ENCODE measurements around the gene VGLL4.

The VGLL4 gene

GRCh38 chr3:11566916-11567315 lies 76.8 kb downstream of the VGLL4 start:
- Histone ChIP-seq H3K9ac (no peak overlapping the region), H3K4me2 (ENCODE audit: low read length) (no peak overlapping the region), H3K79me2 (peaks cover 56% of the 10 kb centered on the region), H3K9me3 (ENCODE audit: control insufficient read depth, low read length) (no peaks in the 10 kb centered on the region), H3K27me3 (ENCODE audit: control insufficient read depth, insufficient read depth, low read length) (no peaks in the 10 kb centered on the region), H3K4me1 (peaks cover 3% of the 10 kb centered on the region), H3K27ac (no peak overlapping the region), H3K36me3 (ENCODE audit: control insufficient read depth, insufficient read depth, low read length) (no peaks in the 10 kb centered on the region), H2AFZ (no peak overlapping the region), H3K4me3 (ENCODE audit: low read depth, low read length) (no peak overlapping the region)
- TF ChIP-seq, protein P1, sequence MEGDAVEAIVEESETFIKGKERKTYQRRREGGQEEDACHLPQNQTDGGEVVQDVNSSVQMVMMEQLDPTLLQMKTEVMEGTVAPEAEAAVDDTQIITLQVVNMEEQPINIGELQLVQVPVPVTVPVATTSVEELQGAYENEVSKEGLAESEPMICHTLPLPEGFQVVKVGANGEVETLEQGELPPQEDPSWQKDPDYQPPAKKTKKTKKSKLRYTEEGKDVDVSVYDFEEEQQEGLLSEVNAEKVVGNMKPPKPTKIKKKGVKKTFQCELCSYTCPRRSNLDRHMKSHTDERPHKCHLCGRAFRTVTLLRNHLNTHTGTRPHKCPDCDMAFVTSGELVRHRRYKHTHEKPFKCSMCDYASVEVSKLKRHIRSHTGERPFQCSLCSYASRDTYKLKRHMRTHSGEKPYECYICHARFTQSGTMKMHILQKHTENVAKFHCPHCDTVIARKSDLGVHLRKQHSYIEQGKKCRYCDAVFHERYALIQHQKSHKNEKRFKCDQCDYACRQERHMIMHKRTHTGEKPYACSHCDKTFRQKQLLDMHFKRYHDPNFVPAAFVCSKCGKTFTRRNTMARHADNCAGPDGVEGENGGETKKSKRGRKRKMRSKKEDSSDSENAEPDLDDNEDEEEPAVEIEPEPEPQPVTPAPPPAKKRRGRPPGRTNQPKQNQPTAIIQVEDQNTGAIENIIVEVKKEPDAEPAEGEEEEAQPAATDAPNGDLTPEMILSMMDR (IDR thresholded peaks at IDR 0.05): no peak

DNA sequence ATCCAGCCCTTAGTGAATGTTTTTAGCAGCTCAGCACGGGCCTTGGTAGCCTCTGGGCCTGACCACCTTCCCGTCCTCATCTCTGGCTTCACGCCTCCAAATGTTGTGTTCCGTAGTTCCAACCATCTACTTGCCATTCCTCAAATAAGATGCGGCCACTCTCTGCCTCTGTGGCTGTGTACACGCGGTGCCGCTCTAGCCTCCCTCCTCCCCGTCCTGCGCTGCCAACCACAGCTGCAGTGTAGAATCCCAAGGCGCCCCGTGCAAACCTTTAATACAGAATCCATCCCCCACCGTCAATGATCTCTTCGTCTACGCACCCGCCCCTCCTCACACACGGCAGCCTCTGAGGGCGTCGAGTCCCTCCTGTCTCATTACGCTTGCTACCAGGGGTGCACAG lies 77.2 kb downstream of the VGLL4 start:
- no peaks in the 10 kb centered on the region for H3K27me3 ChIP-seq (ENCODE audit: control insufficient read depth, insufficient read depth, low read length)
- peaks cover 51% of the 10 kb centered on the region for H3K79me2 ChIP-seq
- H3K4me3 ChIP-seq (ENCODE audit: low read depth, low read length): no peak overlapping the region
- peaks cover 3% of the 10 kb centered on the region for H3K4me1 ChIP-seq
- no peak overlapping the region for H2AFZ ChIP-seq
- H3K9me3 ChIP-seq (ENCODE audit: control insufficient read depth, low read length): no peaks in the 10 kb centered on the region
- no peak overlapping the region for H3K4me2 ChIP-seq (ENCODE audit: low read length)
- TF ChIP-seq, protein P1 (IDR thresholded peaks at IDR 0.05): no peak
- no peak overlapping the region for H3K27ac ChIP-seq
- H3K9ac ChIP-seq: no peak overlapping the region
- no peaks in the 10 kb centered on the region for H3K36me3 ChIP-seq (ENCODE audit: control insufficient read depth, insufficient read depth, low read length)

- Histone ChIP-seq H3K9me3 (ENCODE audit: control insufficient read depth, low read length) (no peaks in the 10 kb centered on the region), H3K27me3 (ENCODE audit: control insufficient read depth, insufficient read depth, low read length) (no peaks in the 10 kb centered on the region), H3K4me1 (peaks cover 3% of the 10 kb centered on the region), H3K4me2 (ENCODE audit: low read length) (no peak overlapping the region), H3K36me3 (ENCODE audit: control insufficient read depth, insufficient read depth, low read length) (no peaks in the 10 kb centered on the region), H3K79me2 (peaks cover 46% of the 10 kb centered on the region), H3K4me3 (ENCODE audit: low read depth, low read length) (no peak overlapping the region), H3K9ac (no peak overlapping the region), H3K27ac (no peak overlapping the region), H2AFZ (no peak overlapping the region)
- TF ChIP-seq, protein P1 (IDR thresholded peaks at IDR 0.05): no peak
Observed at GRCh38 chr3:11565932-11566331, 77.8 kb downstream of the VGLL4 start.

DNA sequence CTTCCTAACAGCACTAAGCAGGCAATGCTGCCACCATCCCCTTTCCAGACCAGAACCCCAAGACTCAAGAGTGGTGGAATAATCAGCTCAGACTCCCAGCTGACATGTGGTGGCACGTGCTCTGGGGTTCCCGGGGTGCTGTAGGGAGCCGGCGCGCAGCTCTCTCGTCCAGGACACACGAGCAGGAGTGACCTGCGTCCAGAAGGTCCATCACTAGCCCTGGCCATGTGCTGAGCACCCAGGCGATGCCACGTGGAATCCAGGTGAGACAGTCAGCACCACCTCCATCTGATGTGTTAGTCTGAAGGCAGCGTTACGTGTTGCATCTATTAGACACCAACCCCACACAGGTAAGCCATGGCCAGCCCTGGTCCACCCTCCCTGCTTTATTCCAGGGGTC lies 78.2 kb downstream of the VGLL4 start:
- H2AFZ ChIP-seq: no peak overlapping the region
- no peaks in the 10 kb centered on the region for H3K9me3 ChIP-seq (ENCODE audit: control insufficient read depth, low read length)
- no peak overlapping the region for H3K4me3 ChIP-seq (ENCODE audit: low read depth, low read length)
- H3K9ac ChIP-seq: no peak overlapping the region
- H3K27me3 ChIP-seq (ENCODE audit: control insufficient read depth, insufficient read depth, low read length): no peaks in the 10 kb centered on the region
- H3K4me2 ChIP-seq (ENCODE audit: low read length): no peak overlapping the region
- TF ChIP-seq, protein P1 (IDR thresholded peaks at IDR 0.05): no peak
- H3K79me2 ChIP-seq: peaks cover 42% of the 10 kb centered on the region
- no peak overlapping the region for H3K27ac ChIP-seq
- H3K4me1 ChIP-seq: peaks cover 2% of the 10 kb centered on the region
- H3K36me3 ChIP-seq (ENCODE audit: control insufficient read depth, insufficient read depth, low read length): no peaks in the 10 kb centered on the region

DNA sequence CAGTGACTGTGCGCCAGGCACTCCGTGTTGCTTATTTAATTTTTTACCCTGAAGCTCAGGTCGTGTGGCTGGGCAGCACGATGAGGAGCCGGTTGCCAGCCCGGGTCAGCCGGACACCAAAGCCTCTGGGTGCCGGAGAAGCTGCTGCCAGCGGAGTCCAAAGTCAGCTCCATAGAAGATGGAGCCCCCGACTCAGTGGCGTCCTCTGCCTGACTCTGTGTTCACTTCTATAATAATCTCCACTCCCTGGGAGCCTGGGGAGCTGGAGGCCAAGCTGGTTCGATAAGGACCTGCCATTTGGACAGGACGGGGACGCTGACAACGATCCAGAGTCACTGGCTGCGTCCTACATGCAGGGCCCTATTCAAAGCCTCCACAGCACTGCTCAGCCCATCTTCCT lies 78.6 kb downstream of the VGLL4 start:
- H3K27me3 ChIP-seq (ENCODE audit: control insufficient read depth, insufficient read depth, low read length): no peaks in the 10 kb centered on the region
- peaks cover 39% of the 10 kb centered on the region for H3K79me2 ChIP-seq
- no peak overlapping the region for H3K27ac ChIP-seq
- H3K9me3 ChIP-seq (ENCODE audit: control insufficient read depth, low read length): no peaks in the 10 kb centered on the region
- H3K4me1 ChIP-seq: no peaks in the 10 kb centered on the region
- H2AFZ ChIP-seq: no peak overlapping the region
- no peak overlapping the region for H3K9ac ChIP-seq
- no peaks in the 10 kb centered on the region for H3K36me3 ChIP-seq (ENCODE audit: control insufficient read depth, insufficient read depth, low read length)
- TF ChIP-seq, protein P1 (IDR thresholded peaks at IDR 0.05): no peak
- no peak overlapping the region for H3K4me3 ChIP-seq (ENCODE audit: low read depth, low read length)
- no peak overlapping the region for H3K4me2 ChIP-seq (ENCODE audit: low read length)
